AG10803 (cell line): ENCODE results near the gene DUSP15.
"Not testable (repeated sequence)": the region's sequence is repeated elsewhere in the genome, so short reads cannot be mapped to it uniquely, and the experiment has no call there.

Source experiments
- DNase-seq: peaks from one replicate; pipeline ENCODE4 v3.0.0; 2010; ENCODE audit warnings: low read depth
- H3K4me3 ChIP-seq: 2 replicates; pipeline ENCODE4 v1.5.1; 2011; ENCODE audit warnings: mild to moderate bottlenecking, low read length, control low read depth
- CTCF ChIP-seq: conservative IDR thresholded peaks from 2 replicates; pipeline ENCODE4 v1.5.1; 2011; ENCODE audit warnings: mild to moderate bottlenecking, low read length, control low read depth, inconsistent platforms

DUSP15 gene

GRCh38 chr20:31820228-31820627 is 50.1 kb downstream of the DUSP15 start:
- no peak for DNase-seq
- no peak for TF ChIP-seq CTCF
- H3K4me3 ChIP-seq, result no peak overlapping the region

- DNase-seq, result no peak
- no peak for TF ChIP-seq CTCF
- H3K4me3 ChIP-seq, result no peak within 1 kb of the TSS
These were observed 51.1 kb downstream of the DUSP15 start, which contains the start of gene MYLK2 for GRCh38 chr20:31819083-31819784. MYLK2 (plus strand) TSS chr20:31819356; CDS start chr20:31819581, 225 bp downstream.

GRCh38 chr20:31818376-31818908 is 51.9 kb downstream of the DUSP15 start:
- no peak overlapping the region for H3K4me3 ChIP-seq
- DNase-seq, result no peak
- TF ChIP-seq CTCF, result no peak

- DNase-seq, result no peak
- H3K4me3 ChIP-seq, result no peak overlapping the region
- TF ChIP-seq CTCF, result no peak
These were observed 52.9 kb downstream of the DUSP15 start for GRCh38 chr20:31817461-31817860.

GRCh38 chr20:31816221-31816620 is 54.1 kb downstream of the DUSP15 start:
- no peak for DNase-seq
- no peak overlapping the region for H3K4me3 ChIP-seq
- TF ChIP-seq CTCF, result no peak

GRCh38 chr20:31815408-31816188 is 54.7 kb downstream of the DUSP15 start:
- no peak overlapping the region for H3K4me3 ChIP-seq
- peak; percentile 43 for DNase-seq
- no peak for TF ChIP-seq CTCF

GRCh38 chr20:31814142-31814541 is 56.2 kb downstream of the DUSP15 start:
- not testable (repeated sequence) for DNase-seq, H3K4me3 ChIP-seq
